ENCODE data around the gene MINK1. TPM values are rescaled to one million over a fixed set of nuclear protein-coding genes. Genes with fewer than 3 reads are reported as not detected.

MINK1 gene
- total RNA-seq, 1 experiment from 2014 or later = 105 TPM

DNA sequence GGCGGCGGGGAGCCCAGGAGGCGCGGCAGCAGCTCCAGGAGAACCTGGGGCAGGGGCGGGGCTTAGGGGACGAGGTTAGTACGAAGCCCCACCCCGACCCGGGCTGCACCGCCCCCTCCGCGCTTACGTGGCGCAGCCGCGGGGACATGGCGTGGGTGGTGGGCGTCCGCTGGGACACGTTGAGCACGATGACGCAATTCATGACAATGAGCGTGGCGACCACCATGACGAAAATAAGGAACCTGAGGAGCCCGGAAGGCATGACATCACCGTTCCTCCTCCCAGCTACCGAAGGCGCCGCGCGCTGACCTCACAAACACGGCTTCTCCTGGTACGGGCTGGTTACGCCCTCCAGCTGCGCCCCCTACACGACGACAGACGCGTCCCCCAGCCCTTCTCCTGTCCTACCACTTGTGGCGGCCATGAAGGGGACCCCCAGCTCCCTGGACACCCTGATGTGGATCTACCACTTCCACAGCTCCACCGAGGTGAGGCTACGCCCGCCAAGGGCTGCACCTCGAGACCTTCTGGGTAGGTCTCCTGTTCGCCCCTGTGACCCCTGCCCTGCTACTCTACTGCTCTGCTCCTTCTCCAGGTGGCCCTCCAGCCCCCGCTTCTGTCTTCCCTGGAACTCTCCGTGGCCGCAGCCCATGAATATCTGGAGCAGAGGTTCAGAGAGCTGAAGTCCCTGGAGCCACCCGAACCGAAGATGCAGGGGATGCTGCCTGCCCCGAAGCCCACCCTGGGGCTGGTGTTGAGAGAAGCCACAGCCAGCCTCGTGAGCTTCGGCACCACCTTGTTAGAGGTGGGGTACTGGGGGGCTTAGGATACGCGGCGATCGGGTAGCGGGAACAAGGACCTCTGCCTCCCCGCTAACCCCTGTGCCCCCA lies 66.4 kb downstream of the MINK1 start, which contains the start of gene C17orf107 (continued):
- TF ChIP-seq ATF2 (CRISPR knock-in tag; IDR thresholded peaks at IDR 0.05; ENCODE audit: borderline replicate concordance, low read depth) = no peak
- TF ChIP-seq, protein P1, sequence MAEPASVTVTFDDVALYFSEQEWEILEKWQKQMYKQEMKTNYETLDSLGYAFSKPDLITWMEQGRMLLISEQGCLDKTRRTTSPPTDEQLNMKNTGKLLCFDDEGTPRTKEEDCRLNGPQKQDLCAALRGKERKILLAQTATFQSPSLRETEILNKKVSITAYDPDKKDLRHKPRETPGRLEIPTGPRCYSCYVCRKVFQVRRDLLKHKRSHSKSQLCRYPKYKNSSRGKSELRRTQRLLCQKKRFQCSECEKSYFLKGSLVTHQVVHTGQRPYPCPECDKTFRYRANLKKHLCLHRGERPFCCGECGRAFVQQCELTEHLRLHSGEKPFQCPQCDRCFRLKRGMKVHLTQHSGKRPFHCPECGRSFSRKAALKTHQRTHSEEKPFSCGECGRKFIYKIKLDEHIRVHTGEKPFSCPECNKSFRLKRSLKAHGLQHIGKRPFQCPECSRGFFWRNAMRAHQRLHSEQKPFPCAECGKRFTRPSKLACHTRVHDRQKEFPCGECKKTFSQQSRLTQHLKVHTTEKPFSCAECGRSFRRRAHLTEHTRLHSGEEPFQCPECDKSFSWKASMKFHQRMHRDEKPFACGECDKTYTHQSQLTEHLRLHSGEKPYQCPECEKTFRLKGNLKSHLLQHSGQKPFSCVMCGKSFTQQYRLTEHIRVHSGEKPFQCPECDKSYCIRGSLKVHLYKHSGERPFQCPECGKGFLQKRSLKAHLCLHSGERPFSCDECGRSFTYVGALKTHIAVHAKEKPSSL (CRISPR knock-in tag; conservative IDR thresholded peaks at IDR 0.05) = no peak
- TF ChIP-seq CREM (CRISPR knock-in tag; IDR thresholded peaks at IDR 0.05) = peak; percentile 74; the same call in 1 of the 2 replicates
- no peak for TF ChIP-seq IRF2 (CRISPR knock-in tag; IDR thresholded peaks at IDR 0.05; ENCODE audit: borderline replicate concordance, low read depth)
- TF ChIP-seq, protein P2, sequence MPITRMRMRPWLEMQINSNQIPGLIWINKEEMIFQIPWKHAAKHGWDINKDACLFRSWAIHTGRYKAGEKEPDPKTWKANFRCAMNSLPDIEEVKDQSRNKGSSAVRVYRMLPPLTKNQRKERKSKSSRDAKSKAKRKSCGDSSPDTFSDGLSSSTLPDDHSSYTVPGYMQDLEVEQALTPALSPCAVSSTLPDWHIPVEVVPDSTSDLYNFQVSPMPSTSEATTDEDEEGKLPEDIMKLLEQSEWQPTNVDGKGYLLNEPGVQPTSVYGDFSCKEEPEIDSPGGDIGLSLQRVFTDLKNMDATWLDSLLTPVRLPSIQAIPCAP (CRISPR knock-in tag; IDR thresholded peaks at IDR 0.05) = no peak; the same call in 1 of the 2 replicates
- TF ChIP-seq ZMAT4 (CRISPR knock-in tag; IDR thresholded peaks at IDR 0.05) = no peak

DNA sequence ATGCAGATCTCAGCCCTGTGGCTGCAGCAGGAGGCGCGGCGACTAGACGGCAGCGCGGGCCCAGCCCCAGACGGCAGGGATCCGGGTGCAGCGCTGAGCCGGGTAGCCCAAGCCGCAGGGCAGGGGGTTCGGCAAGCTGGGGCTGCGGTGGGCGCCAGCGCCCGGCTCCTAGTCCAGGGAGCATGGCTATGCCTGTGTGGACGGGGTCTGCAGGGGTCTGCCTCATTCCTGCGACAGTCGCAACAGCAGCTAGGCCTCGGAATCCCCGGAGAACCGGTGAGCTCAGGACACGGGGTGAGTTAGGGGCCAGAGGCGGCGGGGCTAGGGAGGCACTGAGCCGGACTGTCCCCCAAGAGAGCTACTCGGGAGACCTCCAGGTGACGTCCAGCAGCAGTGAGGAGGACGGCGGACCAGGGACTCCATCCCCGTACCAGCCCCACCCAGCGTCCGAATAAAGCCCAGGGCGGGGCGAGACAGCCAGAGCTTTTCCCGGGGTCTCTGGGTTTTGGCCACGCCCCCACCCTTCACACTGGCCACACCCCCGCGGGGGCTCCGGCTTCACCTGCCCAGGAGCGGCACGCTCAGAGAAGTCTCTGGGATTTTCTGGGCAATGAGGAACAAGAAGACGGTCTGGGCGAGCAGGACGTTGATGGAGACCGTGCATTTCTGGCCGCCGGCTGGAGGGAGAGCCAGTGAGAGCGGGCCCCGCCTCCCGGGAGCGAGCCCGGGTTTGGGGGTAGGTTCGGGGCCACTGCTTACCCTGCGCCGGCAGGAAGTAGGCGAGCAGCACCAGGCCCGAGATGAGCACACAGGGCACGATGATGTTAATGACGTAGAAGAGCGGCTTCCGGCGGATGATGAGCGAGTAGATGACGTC lies 67.3 kb downstream of the MINK1 start:
- TF ChIP-seq ZSCAN18 (CRISPR knock-in tag; IDR thresholded peaks at IDR 0.05) = no peak
- peak; percentile 76 for TF ChIP-seq PRDM15 (CRISPR knock-in tag; IDR thresholded peaks at IDR 0.05)
- 0 out of 2 replicates have a peak, but pooled peaks have one; percentile 29 for TF ChIP-seq RELA (CRISPR knock-in tag; IDR thresholded peaks at IDR 0.05; ENCODE audit: borderline replicate concordance)
- 0 out of 2 replicates have a peak, but pooled peaks have one; percentile 28 for TF ChIP-seq SP1 (CRISPR knock-in tag; conservative IDR thresholded peaks at IDR 0.05)
- TF ChIP-seq, protein P3, sequence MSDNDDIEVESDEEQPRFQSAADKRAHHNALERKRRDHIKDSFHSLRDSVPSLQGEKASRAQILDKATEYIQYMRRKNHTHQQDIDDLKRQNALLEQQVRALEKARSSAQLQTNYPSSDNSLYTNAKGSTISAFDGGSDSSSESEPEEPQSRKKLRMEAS (CRISPR knock-in tag; IDR thresholded peaks at IDR 0.05) = 0 out of 2 replicates have a peak, but pooled peaks have one; percentile 14
- no peak for TF ChIP-seq NR3C1 (CRISPR knock-in tag; conservative IDR thresholded peaks at IDR 0.05; ENCODE audit: low read depth)
- TF ChIP-seq ZBTB21 (CRISPR knock-in tag; IDR thresholded peaks at IDR 0.05; ENCODE audit: borderline replicate concordance) = peak; percentile 92
- no peak for TF ChIP-seq JUN (CRISPR knock-in tag; IDR thresholded peaks at IDR 0.05)
- Mint-ChIP-seq H3K27me3 (ENCODE audit: low read depth) (peaks cover 5% of the 10 kb centered on the region), H3K9me3 (no peaks in the 10 kb centered on the region), H3K4me1 (peaks cover 16% of the 10 kb centered on the region), H3K36me3 (peaks cover 5% of the 10 kb centered on the region; the same call in 1 of the 2 replicates), H3K4me3 (peak overlapping the region; percentile 81), H3K27ac (no peak overlapping the region)
- peak; percentile 40 for ATAC-seq
- POLR2A ChIA-PET = interaction anchor here (0.5 to 2.0 kb wide), 5 partner anchors 9 to 68 kb away, joined by 3 to 12 read pairs (median 5); partner anchors contain the start of genes ENO3 and SPAG7
- peak; percentile 83 for DNase-seq (ENCODE audit: low spot score)
- CTCF ChIA-PET = interaction anchor here (0.6 to 2.8 kb wide), 13 partner anchors 8 to 344 kb away, joined by 3 to 38 read pairs (median 4); partner anchors contain the start of genes ARRB2, RNF167, SLC25A11 and SPAG7

All from WTC11 (cell line).